Adrenal gland (tissue), 5 donors: ENCODE results near the gene CDH24.

Experiments used
- POLR2A ChIP-seq, 2 donors: fragments of 450-650 bp; IDR thresholded peaks; one replicate each; pipeline ENCODE4 v1.6.1; 2017; ENCODE audit warnings: antibody characterized with exemption in 2 of 2, mild to moderate bottlenecking in 2 of 2, moderate library complexity in 1 of 2
- TF ChIP-seq, protein P1 (sequence below), 6 experiments: fragments of 450-650 bp in 4 of 6; fragments of 200-600 bp in 2 of 6; sonication (generic) in 1 of 6; IDR thresholded peaks; 1 replicate in 5 of 6; 2 replicates in 1 of 6; pipeline versions ENCODE4 v1.5.1 to v1.8.0; 2016 to 2021; ENCODE audit warnings: antibody characterized with exemption in 6 of 6, mild to moderate bottlenecking in 2 of 6, moderate library complexity in 1 of 6
- donor health status: DM: no; HTN: no; CAD: no.

- TF ChIP-seq, protein P1, sequence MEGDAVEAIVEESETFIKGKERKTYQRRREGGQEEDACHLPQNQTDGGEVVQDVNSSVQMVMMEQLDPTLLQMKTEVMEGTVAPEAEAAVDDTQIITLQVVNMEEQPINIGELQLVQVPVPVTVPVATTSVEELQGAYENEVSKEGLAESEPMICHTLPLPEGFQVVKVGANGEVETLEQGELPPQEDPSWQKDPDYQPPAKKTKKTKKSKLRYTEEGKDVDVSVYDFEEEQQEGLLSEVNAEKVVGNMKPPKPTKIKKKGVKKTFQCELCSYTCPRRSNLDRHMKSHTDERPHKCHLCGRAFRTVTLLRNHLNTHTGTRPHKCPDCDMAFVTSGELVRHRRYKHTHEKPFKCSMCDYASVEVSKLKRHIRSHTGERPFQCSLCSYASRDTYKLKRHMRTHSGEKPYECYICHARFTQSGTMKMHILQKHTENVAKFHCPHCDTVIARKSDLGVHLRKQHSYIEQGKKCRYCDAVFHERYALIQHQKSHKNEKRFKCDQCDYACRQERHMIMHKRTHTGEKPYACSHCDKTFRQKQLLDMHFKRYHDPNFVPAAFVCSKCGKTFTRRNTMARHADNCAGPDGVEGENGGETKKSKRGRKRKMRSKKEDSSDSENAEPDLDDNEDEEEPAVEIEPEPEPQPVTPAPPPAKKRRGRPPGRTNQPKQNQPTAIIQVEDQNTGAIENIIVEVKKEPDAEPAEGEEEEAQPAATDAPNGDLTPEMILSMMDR (IDR thresholded peaks at IDR 0.05): peak; percentile 98 to 100 (median 99)
- no peak for TF ChIP-seq POLR2A (IDR thresholded peaks at IDR 0.05)
Measured at GRCh38 chr14:23068789-23069412, 11.6 kb upstream of the CDH24 start.
